ENCODE measurements around the gene FOXS1.

DNA sequence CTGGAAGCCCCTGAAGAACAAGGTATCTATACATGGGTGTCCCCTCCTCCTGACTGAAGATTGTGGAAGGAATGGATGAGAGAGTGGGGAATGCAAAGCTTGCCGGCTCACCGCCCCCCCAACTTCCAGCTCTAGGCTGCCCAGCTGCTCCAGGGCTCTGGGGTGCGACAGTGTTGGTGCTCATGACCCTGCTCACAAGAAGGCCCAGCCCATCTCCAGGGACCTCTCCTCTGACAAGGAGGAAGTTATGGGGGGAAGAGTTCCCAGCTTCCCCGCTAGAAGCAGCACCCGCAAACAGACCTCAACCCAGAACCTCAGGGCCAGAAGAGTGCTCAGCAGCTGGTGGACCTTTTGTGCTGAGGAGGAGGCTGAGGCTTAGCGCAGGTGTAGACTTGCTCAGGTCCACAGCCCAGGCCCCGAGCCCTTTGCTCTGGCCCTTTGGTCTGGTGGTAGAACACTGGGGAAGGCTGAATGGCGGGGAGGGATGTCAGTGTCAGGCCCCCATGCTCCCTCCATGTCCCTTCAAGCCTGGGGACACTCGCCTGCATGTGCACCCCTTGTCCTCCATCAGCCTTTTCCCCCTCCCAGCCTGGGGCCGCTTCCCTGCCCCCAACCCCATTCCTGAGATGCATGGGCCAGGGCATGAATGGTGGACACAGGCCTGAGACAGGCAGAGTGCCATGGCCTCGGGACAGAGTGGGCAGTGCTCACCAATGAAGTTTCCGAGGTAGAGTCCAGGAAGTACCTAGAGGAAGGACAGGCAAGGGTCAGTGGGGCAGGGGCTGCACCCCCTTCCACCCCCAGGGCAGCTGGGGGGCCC lies 23.7 kb upstream of the FOXS1 start:
- TF ChIP-seq CTCF (IDR thresholded peaks at IDR 0.05; ENCODE audit: borderline replicate concordance, extremely low read depth, low read length, poor library complexity, severe bottlenecking), result no peak
- TF ChIP-seq EZH2 (IDR thresholded peaks at IDR 0.05; ENCODE audit: borderline replicate concordance, low read depth, low read length, severe bottlenecking), result no peak
